Stimulated activated CD8-positive, alpha-beta memory T cell treated with anti-CD3 and anti-CD28 coated beads, Interleukin-2, amount 100 ng/mL, for 1 hour (primary cell): ENCODE data around the gene ZNF609.
"Not testable (repeated sequence)": the region's sequence is repeated elsewhere in the genome, so short reads cannot be mapped to it uniquely, and the experiment has no call there.

Experiments used
- DNase-seq, 2 donors: peaks; one replicate each; pipeline ENCODE4 v3.0.0-alpha.2; 2020; ENCODE audit warnings: low read depth in 2 of 2

The ZNF609 gene

DNA sequence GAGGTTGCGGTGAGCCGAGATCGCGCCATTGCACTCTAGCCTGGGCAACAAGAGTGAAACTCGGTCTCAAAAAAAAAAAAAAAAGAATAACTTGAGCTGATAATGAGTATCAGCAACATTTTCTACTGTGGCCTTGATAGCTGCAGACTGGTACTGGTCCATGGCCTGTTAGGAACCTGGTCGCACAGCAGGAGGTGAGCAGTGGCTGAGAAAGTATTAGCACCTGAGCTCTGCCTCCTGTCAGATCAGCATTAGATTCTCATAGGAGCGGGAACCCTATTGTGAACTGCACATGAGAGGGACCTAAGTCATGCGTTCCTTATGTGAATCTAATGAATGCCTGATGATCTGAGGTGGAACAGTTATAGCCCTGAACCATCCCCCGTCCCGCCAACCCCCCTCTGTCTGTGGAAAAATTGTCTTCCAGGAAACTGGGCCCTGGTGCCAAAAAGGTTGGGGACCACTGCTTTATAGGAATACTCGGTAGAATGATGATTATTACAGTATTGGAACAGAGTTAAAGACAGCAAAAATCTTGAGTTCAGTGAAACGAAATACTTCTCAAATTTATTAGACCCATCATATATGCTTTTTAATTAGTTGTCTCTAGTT, 126.0 kb downstream of the ZNF609 start:
- DNase-seq: no peak

GRCh38 chr15:64586984-64587383, 126.6 kb downstream of the ZNF609 start:
- no peak for DNase-seq

DNA sequence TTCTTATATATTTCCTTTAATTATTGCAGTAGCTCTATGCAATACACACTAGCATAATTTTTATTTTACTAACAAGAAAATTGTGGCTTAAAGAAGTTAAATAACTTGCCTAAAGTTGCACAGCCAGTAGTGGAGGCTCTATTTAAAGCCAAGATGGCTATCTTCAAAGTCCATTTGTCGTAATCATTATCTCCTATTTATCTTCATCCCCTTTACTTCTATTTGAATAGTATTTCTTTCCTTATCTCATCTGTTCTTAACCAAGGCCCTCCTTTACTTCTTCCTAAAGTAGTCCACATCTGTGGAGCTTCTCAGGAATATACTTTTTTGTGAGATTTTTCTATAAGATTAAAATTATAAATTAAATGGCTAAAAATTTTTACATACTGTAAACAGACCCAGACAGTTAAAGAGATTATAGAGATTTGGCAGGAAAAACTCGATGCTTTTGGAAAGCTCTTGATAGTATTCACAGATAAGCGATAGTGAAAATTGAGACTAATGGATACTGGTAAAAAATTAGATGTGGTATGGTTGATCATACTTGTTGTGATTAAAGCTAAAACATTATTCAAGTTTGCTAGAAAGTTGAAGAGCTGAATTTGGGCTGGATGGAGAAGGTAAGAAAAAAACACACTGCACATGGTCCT, 129.2 kb downstream of the ZNF609 start:
- no peak for DNase-seq

- not testable (repeated sequence) for DNase-seq
Observed at GRCh38 chr15:64592845-64593244, 132.5 kb downstream of the ZNF609 start.

- no peak for DNase-seq
Observed at GRCh38 chr15:64596701-64597476, 136.5 kb downstream of the ZNF609 start.

GRCh38 chr15:64597477-64597822, 137.1 kb downstream of the ZNF609 start:
- DNase-seq: no peak

DNA sequence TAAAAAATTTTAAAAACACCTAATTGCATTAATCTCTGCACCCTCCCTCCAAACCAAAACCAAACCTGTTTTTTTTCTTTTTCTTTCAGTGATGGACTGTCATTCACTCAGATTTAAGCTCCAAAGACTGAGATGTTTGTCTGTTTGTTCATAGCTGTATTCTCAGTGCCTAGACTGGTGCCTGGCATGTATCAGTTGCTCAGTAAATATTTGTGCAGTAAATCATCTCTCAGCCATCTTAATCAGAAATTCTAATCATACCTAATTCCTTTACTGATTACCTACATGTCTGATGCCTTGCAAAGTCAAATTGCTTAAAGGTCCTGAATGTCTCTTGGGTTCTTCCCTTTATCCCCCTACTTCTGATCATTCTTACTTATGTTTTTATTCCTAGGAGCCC, 138.8 kb downstream of the ZNF609 start:
- DNase-seq: no peak

GRCh38 chr15:64599716-64600115, 139.3 kb downstream of the ZNF609 start:
- no peak for DNase-seq

DNA sequence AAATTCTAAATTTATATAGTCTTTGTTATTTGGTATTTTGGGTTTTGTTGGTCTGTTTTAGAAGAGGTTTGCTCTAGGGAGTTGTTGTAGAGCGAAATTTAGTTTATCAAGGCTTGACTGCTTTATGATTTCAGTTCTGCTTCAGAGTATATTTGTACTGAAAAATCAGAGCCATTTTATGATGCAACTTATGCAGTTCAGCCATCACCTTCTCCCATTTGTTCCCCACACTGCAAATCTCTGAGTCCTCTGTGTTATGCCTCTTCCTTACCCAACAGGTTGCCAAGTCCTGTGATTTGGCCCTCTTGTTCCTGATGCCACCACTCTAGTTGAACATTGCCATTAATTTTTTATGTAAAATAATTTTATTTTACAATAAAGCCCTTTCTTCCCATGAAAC, 140.4 kb downstream of the ZNF609 start:
- DNase-seq: no peak

DNA sequence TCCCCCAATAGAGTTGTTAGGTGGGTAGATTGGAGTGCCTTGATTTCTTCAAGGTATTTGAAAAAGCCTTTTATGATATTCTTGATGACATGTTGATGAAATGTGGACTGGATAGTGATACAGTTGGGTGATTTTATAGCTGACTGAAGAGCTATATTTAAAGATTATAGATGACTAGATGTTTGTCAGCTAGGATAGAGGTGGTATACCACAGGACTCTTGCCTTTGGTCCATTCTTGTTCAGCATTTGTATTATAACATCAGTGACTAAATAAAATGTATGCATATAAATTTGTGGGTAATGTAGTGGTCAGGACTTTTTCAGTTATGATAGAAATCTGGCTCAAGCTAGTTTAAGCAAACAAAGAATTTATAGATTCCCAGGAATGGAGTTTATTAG, 143.9 kb downstream of the ZNF609 start:
- DNase-seq: no peak

GRCh38 chr15:64607416-64607815, 147.0 kb downstream of the ZNF609 start:
- not testable (repeated sequence) for DNase-seq

DNA sequence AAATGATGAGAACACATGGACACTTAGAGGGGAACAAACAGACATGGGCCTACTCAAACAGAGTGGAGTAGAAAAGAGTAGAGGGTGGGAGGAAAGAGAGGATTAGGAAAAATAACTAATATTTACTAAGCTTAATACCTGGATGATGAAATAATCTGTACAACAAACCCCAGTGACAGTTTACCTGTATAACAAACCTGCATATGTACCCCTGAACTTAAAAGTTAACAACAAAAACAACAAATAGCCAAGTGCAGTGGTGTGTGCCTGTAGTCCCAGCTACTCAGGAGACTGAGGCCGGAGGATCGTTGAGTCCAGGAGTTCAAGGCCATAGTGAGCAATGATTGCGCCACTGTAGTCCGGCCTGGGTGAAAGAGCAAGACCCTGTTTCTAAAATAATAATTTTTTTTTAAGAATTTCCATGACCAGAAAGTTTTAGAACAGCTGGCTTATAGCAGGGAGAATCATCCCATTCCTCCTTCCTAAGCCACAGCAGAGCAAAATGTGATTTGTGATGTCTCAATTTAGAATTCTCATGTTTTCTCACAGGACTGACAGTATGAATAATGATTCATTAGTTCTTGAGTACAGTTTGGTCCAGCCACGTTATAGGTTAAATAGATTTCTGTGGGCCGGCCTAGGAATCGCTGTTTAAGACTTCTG, 150.0 kb downstream of the ZNF609 start:
- no peak for DNase-seq

DNA sequence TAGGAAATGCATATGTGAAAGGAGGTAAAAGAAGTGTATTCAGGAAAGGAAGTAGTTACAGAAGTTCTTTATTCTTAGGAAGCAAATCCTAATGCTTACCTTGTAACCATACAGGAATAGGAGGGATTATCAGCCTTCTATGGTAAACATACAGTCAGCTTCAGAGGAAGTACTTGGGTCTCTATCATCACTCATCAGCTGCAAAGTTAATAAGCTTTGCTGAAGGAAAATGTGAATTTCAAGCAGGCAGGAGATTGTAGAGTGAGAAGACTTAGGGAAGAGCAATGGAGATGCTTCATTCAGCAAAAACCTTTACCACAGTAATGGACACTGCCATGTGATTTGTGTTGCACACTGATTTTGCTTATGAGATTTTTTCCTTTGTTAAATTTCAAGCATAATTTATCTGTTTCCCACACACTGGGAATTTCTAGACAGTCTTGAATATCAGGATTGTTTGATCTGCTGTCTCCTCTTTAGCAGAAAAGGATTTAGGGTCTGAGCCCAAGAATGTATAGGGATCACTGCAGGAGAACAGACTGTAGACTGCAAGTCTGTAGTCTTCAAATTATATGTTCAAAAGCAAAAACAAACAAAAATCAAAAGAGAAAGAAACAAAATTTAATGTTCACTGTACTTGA, 150.8 kb downstream of the ZNF609 start:
- no peak for DNase-seq

- DNase-seq: no peak
Observed at GRCh38 chr15:64614519-64614918, 154.1 kb downstream of the ZNF609 start.

- DNase-seq: no peak
Observed at GRCh38 chr15:64617727-64618126, 157.3 kb downstream of the ZNF609 start.

GRCh38 chr15:64618138-64618537, 157.8 kb downstream of the ZNF609 start:
- DNase-seq: no peak

- no peak for DNase-seq
Observed at GRCh38 chr15:64618540-64618939, 158.2 kb downstream of the ZNF609 start.

DNA sequence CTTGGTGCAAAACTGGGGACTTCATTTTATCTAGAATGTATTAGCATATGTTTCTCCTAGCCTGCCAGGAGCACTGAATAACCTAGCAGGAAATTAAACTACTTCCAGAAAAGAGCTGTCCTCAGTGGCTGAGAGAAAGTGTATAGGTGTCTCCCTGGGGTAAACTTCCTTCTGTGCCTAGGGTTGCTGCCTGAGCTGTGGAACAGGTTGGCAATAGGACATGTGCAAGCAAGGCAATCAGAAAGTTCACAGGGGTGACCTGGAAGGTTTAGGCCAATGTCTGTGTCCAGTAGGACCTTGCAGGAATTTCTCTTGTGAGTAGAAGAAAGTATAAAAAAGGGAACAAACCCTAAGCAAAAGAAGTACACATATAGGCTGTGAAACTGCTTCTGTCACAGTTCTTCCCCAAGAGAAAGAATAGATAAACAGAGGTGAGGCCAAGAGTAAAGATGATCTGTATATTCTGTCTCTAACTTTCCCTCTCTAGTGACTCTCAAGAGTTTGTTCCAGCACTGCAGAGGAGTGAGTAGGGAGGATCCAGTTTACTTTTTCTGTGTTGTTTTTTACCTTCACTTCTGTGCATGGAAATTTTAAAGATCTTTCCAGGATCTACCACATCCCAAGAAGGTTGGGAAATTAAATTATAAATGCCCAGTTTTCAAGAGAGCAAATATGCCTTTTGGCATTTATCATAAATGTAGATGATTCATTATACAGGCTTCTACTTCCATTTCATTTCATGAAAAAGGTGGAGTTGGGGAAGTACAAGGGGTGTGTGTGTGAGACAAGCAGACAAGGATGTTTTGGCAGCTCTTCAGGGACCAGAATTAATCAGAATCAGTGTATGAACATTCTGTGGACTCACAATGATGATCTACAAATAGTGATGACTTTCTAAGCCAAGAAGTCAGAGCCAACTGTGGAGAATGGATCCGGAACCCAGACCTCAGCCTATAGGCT, 159.8 kb downstream of the ZNF609 start:
- DNase-seq: no peak

- no peak for DNase-seq
Observed at GRCh38 chr15:64621056-64621455, 160.7 kb downstream of the ZNF609 start.

GRCh38 chr15:64622410-64623260, 162.3 kb downstream of the ZNF609 start:
- peak in 1 of 2 donors; percentile 16 for DNase-seq
